Rectal smooth muscle tissue (tissue), 1 donor: ENCODE measurements around the gene LILRA1.
"Not testable (repeated sequence)": the region's sequence is repeated elsewhere in the genome, so short reads cannot be mapped to it uniquely, and the experiment has no call there.

Experiments
- H3K27ac ChIP-seq: one replicate; pipeline ENCODE4 v1.7.0; 2013; ENCODE audit warnings: low read depth, low read length, inconsistent platforms
- H3K27me3 ChIP-seq: one replicate; pipeline ENCODE4 v1.7.0; 2013; ENCODE audit warnings: low read length; ENCODE audit not compliant: control insufficient read depth, insufficient read depth
- H3K36me3 ChIP-seq: one replicate; pipeline ENCODE4 v1.7.0; 2013; ENCODE audit warnings: low read length; ENCODE audit not compliant: control insufficient read depth, insufficient read depth
- H3K4me1 ChIP-seq: one replicate; pipeline ENCODE4 v1.7.0; 2013; ENCODE audit warnings: low read length; ENCODE audit not compliant: control insufficient read depth, insufficient read depth
- H3K4me3 ChIP-seq: one replicate; pipeline ENCODE4 v1.7.0; 2013; ENCODE audit warnings: low read length
- H3K9ac ChIP-seq: one replicate; pipeline ENCODE4 v1.7.0; 2013; ENCODE audit warnings: low read length

Gene LILRA1

DNA sequence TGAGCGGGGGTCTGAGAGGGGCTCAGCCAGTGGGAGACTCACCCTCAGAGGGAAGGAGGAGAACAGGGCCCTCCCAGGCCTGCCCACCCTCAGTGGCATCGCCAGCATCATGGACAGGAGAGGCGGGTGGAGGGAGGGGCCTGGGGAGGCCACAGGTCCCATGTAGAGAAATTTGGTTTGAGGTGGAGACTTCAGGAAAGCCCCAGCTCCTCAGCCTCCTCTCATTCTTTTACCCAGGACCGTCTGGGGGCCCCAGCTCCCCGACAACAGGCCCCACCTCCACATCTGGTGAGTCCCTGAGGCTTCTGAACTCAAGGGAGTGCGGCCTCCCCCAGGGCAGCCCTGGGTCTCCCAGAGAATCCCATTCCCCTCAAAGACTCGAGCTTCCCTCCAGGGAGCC is 40.0 kb downstream of the LILRA1 start:
- H3K4me1 ChIP-seq, result no peaks in the 10 kb centered on the region
- H3K9ac ChIP-seq, result no peak overlapping the region
- no peaks in the 10 kb centered on the region for H3K36me3 ChIP-seq
- no peak overlapping the region for H3K4me3 ChIP-seq
- H3K27me3 ChIP-seq, result no peaks in the 10 kb centered on the region
- no peak overlapping the region for H3K27ac ChIP-seq

DNA sequence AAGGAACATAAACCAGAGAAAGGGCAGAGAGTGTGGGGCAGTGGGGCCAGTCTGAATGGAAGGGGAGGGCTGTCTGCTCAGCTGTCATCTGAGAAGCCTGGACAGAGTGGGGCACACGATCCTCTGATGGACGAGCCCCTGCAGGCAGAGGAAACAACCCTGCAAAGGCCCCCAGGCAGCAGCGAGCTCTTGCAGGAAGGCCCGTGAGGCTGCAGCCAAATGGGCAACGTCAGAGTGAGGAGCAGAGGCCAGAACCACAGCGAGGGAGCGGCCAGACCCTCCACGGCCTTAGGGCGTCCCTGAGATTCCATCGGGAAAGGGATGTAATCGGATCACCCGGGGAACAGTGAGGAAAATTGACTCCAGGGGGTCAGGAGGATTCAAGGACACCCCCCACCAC is 42.6 kb downstream of the LILRA1 start:
- H3K27ac ChIP-seq, H3K4me1 ChIP-seq, H3K9ac ChIP-seq, H3K36me3 ChIP-seq, H3K4me3 ChIP-seq, H3K27me3 ChIP-seq: not testable (repeated sequence)

DNA sequence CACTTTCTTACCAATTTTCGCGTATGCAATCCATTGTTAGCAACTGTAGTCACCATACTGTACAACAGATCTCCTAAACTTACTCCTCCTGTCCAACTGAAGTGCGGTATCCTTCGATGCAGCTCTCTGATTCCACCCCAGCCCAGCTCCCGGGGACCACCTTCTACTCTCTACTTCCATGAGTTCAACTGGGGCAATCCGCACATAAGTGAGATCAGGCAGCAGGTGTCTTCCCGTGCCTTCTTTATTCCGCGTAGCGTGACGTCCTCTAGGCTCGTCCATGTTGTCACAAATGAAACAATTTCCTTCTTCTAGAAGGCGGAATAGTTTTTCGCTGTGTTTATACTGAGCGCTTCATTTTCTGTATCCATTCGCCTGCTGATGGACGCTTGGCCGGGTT is 45.3 kb downstream of the LILRA1 start:
- no peaks in the 10 kb centered on the region for H3K36me3 ChIP-seq
- H3K4me1 ChIP-seq, result no peaks in the 10 kb centered on the region
- no peaks in the 10 kb centered on the region for H3K27me3 ChIP-seq
- no peak overlapping the region for H3K4me3 ChIP-seq
- H3K27ac ChIP-seq, result no peak overlapping the region
- H3K9ac ChIP-seq, result no peak overlapping the region

DNA sequence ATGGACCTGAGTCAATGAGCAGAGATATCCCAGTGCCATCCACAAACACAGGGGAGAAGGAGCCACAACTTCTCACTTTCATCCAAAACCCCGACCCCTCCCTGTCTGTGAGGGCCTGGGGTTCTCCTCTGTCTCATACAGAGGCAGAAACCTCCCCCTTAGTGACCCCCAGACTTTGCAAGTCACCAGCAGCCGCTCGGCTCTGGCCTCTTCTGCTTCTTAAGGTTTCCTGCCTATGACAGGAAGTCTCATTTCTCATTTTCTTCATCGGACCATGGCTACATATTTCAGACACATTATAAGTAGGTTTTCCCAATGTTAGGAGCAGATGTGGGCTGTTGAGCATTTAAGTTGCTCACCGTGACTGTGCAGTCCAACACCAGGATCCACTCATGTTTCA is 49.5 kb downstream of the LILRA1 start:
- not testable (repeated sequence) for H3K27ac ChIP-seq, H3K4me1 ChIP-seq, H3K4me3 ChIP-seq, H3K36me3 ChIP-seq, H3K27me3 ChIP-seq, H3K9ac ChIP-seq

DNA sequence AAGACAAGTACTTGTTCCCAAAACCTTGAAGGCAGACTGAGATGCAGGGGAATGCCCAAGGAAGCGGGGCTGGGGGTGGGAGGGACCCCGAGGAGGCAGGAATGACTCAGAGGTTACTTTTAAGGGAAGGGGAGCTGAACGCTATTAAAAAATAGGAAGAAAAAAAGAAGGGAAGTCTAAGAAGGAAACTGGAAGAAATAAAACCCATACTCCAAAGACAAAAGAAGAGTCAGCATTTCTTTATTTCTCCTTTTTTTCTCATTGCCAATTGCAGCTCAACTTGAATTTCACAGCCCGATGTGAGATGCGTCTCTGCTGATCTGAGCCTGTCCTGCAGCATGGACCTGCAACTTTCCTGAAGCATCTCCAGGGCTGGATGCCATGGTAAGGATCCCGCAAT is 50.2 kb downstream of the LILRA1 start:
- H3K4me1 ChIP-seq, H3K4me3 ChIP-seq, H3K9ac ChIP-seq, H3K27me3 ChIP-seq, H3K27ac ChIP-seq, H3K36me3 ChIP-seq: not testable (repeated sequence)

DNA sequence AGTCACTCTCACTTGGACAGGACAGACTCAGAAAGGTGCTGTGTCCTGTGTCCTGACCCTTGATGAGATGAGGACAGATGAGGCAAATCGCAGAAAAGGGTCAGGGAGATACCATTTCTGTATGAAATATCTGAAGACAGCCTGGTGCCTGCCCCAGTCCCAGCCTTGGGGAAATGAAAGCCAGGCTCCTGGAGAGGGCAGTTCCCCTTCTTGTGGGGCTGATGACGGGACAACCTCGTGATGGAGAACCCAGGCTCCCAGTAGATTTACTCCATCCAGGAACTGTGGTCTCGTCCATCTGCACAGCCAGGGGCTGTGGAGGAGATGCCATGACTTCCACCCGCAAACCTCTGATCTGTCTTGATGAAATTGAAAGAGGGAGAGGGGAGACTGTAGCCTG is 50.6 kb downstream of the LILRA1 start:
- H3K4me1 ChIP-seq, result no peaks in the 10 kb centered on the region
- H3K27ac ChIP-seq, result no peak overlapping the region

DNA sequence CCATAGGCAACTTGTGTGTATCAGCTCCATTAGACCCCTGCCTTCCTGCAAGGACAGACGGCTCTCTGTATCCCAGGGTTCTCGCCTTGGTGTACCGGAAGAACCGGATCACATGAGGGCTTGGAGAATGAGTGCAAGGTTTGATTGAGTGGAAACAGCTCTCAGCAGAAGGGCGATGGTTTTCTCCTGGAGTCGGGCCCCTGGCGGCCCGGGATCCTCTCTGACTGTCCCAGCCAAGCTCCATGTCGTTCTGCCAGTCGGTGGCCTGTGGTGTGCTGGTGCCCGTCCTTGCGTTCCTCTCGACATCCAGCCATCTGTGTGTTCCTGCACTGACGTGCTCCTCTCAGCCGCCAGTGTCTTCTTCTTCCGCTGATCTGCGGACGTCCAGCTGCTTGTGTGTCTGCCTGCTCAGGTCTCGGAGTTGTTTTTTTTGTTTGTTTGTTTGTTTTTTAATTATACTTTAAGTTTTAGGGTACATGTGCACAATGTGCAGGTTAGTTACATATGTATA is 53.0 kb downstream of the LILRA1 start:
- Histone ChIP-seq H3K36me3 (no peaks in the 10 kb centered on the region), H3K27me3 (no peaks in the 10 kb centered on the region), H3K4me1 (no peaks in the 10 kb centered on the region), H3K9ac (no peak overlapping the region), H3K4me3 (no peak overlapping the region), H3K27ac (no peak overlapping the region)

More for the DNA sequence above, 50.6 kb downstream of the LILRA1 start:
- Histone ChIP-seq H3K27me3 (no peaks in the 10 kb centered on the region), H3K9ac (no peak overlapping the region), H3K4me3 (no peak overlapping the region), H3K36me3 (no peaks in the 10 kb centered on the region)

DNA sequence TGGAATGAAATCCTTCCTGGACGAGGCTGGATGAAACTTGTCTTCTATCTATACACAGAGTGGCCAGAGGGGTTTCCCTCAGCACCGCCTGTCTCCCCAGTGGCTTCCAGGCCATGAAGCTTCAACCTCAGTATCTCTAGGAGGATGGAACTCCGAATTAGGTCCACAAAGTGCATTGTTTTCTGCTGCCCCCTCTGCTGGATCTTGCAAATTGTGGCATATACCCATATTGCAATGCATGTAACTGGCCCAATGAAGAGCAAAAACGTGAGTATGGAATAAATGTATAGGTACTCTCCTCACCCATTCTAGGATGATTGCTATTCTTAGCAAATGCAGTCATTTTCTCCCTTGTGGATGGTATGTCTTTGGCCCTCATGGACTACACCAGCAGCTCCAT is 54.7 kb downstream of the LILRA1 start:
- Histone ChIP-seq H3K4me1 (no peaks in the 10 kb centered on the region), H3K9ac (no peak overlapping the region), H3K4me3 (no peak overlapping the region), H3K27ac (no peak overlapping the region), H3K36me3 (no peaks in the 10 kb centered on the region), H3K27me3 (no peaks in the 10 kb centered on the region)

DNA sequence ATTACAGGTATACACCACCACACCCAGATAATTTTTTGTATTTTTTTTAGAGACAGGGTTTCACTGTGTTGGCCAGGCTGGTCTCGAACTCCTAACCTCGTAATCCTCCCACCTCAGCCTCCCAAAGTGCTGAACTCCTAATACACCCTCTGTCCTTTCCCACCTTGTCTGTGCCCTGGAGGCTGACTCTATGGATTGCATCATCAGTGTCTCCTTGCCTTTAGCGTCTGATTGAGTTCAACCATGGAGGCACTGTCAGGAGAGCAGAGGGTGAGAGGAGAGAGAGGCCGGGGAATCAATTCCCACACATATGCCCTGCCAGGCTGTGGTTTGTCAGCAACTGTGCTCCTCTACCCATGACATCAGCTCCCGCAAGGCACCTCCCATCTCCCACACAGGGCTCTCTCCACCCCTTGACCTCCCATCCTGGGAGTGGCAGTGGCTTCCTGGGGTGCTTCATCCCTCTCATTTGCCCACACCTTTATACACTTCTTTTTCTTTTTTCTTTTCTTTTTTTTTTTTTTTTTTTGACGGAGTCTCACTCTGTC is 56.8 kb downstream of the LILRA1 start:
- Histone ChIP-seq H3K36me3 (no peaks in the 10 kb centered on the region), H3K4me3 (no peak overlapping the region), H3K27ac (no peak overlapping the region), H3K27me3 (no peaks in the 10 kb centered on the region), H3K4me1 (no peaks in the 10 kb centered on the region), H3K9ac (no peak overlapping the region)
